Measurements from ENCODE around the gene TSC22D4. TPM values are rescaled to one million over a fixed set of nuclear protein-coding genes. Genes with fewer than 3 reads are reported as not detected.
A peak's percentile ranks its signal among the peaks of the same experiment; 100 is the strongest.

Gene TSC22D4
- total RNA-seq, 2 experiments from 2014 or later = 92.6 to 94.2 TPM

DNA sequence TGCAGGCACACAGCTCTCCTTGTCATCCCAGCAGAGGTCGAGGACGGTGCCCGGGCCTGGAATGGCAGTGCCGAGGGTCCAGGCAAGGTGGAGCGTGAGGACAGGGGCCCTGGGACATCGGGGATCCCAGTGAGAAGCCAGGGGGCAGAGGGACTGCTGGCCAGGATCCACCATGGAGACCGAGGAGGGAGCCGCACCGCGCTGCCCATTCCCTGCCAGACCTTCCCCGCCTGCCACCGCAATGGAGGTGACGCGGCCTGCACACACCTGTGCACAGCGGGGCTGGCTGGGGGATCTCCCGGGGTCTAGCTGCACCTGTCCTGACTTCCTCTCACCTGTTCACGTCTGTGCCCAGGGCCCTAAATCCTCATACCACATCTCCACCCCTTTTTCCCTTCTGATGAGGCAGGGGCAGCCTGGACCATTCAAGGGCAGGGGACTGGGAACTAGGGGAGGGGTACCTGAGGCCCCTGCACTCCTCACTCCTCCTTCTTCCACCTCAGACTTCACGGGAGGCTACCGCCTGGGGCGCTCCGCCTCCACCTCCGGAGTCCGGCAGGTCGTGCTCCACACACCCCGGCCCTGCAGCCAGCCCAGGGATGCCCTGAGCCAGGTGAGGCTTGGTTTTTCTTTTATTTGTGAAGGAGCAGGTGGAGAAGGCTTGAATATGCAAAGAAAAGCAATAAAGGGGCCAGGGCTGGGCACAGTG lies 11.6 kb upstream of the TSC22D4 start:
- Mint-ChIP-seq H3K9me3 (no peaks in the 10 kb centered on the region), H3K27ac (no peak overlapping the region), H3K27me3 (no peaks in the 10 kb centered on the region), H3K4me1 (ENCODE audit: low read depth) (peaks cover 8% of the 10 kb centered on the region), H3K4me3 (no peak overlapping the region), H3K36me3 (ENCODE audit: low read depth) (no peaks in the 10 kb centered on the region)
- no peak for ATAC-seq
- POLR2A ChIA-PET = no interaction called here
- intact Hi-C loops (cut with micrococcal nuclease) = no loop called here
- no peak for DNase-seq
- TF ChIP-seq, protein P1, sequence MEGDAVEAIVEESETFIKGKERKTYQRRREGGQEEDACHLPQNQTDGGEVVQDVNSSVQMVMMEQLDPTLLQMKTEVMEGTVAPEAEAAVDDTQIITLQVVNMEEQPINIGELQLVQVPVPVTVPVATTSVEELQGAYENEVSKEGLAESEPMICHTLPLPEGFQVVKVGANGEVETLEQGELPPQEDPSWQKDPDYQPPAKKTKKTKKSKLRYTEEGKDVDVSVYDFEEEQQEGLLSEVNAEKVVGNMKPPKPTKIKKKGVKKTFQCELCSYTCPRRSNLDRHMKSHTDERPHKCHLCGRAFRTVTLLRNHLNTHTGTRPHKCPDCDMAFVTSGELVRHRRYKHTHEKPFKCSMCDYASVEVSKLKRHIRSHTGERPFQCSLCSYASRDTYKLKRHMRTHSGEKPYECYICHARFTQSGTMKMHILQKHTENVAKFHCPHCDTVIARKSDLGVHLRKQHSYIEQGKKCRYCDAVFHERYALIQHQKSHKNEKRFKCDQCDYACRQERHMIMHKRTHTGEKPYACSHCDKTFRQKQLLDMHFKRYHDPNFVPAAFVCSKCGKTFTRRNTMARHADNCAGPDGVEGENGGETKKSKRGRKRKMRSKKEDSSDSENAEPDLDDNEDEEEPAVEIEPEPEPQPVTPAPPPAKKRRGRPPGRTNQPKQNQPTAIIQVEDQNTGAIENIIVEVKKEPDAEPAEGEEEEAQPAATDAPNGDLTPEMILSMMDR (IDR thresholded peaks at IDR 0.05) = no peak
- CTCF ChIA-PET = interaction anchor here (0.6 to 2.4 kb wide), 3 partner anchors 21 to 78 kb away, joined by 3 to 6 read pairs (median 4); no protein-coding TSS in a partner anchor

DNA sequence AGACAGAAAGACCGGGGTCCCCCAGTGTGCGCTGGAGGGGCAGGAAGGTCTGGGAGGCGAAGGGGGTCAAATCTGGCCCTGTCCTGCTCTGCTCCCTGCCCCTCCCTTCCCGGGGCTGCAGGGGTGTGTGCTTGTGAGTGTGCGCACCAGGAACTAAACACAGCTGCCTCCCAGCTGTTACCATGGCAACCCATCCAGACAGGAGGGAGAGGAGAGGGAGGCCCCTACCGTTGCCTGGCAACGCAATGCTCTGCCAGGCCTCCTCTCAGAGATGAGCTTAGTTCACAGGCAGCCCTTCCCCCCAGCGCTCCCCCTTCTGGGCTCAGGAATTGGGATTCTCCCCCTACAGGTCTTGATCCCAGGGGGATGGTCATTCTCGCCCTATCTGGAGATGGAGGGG lies 10.8 kb upstream of the TSC22D4 start:
- DNase-seq = peak; percentile 69

DNA sequence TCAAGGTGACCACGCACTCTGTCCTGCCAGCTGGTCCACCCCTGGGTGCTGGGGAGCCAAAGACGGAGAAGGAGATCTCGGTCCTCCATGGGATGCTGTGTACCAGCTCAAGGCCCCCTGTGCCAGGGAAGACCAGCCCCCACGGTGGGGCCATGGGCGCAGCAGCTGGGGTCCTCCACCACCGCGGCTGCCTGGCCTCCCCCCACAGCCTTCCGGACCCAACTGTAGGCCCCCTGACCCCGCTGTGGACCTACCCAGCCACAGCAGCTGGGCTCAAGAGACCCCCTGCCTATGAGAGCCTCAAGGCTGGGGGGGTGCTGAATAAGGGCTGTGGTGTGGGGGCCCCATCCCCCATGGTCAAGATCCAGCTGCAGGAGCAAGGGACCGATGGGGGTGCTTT lies 10.1 kb upstream of the TSC22D4 start:
- POLR2A ChIA-PET = no interaction called here
- intact Hi-C loops (cut with micrococcal nuclease) = no loop called here
- no peaks in the 10 kb centered on the region for H3K9me3 Mint-ChIP-seq
- no peaks in the 10 kb centered on the region for H3K36me3 Mint-ChIP-seq (ENCODE audit: low read depth)
- peaks cover 9% of the 10 kb centered on the region for H3K4me1 Mint-ChIP-seq (ENCODE audit: low read depth)
- TF ChIP-seq, protein P1 (IDR thresholded peaks at IDR 0.05) = no peak
- H3K27me3 Mint-ChIP-seq = no peaks in the 10 kb centered on the region
- CTCF ChIA-PET = interaction anchor here (2.4 kb wide), 1 partner anchor 20 kb away, joined by 6 read pairs; no protein-coding TSS in a partner anchor
- H3K27ac Mint-ChIP-seq = no peak overlapping the region
- DNase-seq = no peak
- H3K4me3 Mint-ChIP-seq = no peak overlapping the region
- ATAC-seq = no peak

More for the DNA sequence above, 10.8 kb upstream of the TSC22D4 start:
- H3K9me3 Mint-ChIP-seq = no peaks in the 10 kb centered on the region
- no peak overlapping the region for H3K27ac Mint-ChIP-seq
- intact Hi-C loops (cut with micrococcal nuclease) = no loop called here
- no peak overlapping the region for H3K4me3 Mint-ChIP-seq
- CTCF ChIA-PET = interaction anchor here (0.6 to 2.4 kb wide), 2 partner anchors 21 to 79 kb away, joined by 4 to 6 read pairs; no protein-coding TSS in a partner anchor
- peaks cover 9% of the 10 kb centered on the region for H3K4me1 Mint-ChIP-seq (ENCODE audit: low read depth)
- H3K27me3 Mint-ChIP-seq = no peaks in the 10 kb centered on the region
- H3K36me3 Mint-ChIP-seq (ENCODE audit: low read depth) = no peaks in the 10 kb centered on the region
- POLR2A ChIA-PET = no interaction called here
- TF ChIP-seq, protein P1 (IDR thresholded peaks at IDR 0.05) = no peak
- ATAC-seq = peak; percentile 21

DNA sequence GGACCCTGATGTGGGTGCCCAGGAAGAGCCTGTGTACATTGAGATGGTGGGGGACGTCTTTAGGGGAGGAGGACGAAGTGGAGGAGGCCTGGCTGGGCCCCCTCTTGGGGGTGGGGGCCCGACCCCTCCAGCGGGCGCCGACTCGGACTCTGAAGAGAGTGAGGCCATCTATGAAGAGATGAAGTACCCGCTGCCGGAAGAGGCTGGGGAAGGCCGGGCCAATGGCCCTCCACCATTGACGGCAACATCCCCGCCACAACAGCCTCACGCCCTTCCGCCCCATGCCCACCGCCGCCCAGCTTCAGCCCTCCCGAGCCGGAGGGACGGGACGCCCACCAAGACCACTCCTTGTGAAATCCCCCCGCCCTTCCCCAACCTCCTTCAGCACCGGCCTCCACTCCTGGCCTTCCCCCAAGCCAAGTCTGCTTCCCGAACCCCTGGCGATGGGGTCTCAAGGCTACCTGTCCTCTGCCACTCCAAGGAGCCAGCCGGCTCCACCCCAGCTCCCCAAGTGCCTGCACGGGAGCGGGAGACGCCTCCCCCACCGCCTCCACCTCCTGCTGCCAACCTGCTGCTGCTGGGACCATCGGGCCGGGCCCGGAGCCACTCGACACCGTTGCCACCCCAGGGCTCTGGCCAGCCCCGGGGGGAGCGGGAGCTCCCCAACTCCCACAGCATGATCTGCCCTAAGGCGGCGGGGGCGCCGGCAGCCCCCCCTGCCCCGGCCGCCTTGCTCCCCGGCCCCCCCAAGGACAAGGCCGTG lies 9.5 kb upstream of the TSC22D4 start:
- no peak overlapping the region for H3K27ac Mint-ChIP-seq
- POLR2A ChIA-PET = no interaction called here
- H3K9me3 Mint-ChIP-seq = no peaks in the 10 kb centered on the region

More for the DNA sequence above, 9.5 kb upstream of the TSC22D4 start:
- ATAC-seq (no peak), DNase-seq (no peak)
- TF ChIP-seq, protein P1 (IDR thresholded peaks at IDR 0.05) = no peak
- no peak overlapping the region for H3K4me3 Mint-ChIP-seq
- H3K27me3 Mint-ChIP-seq = no peaks in the 10 kb centered on the region
- intact Hi-C loops (cut with micrococcal nuclease) = no loop called here
- no peaks in the 10 kb centered on the region for H3K36me3 Mint-ChIP-seq (ENCODE audit: low read depth)
- CTCF ChIA-PET = interaction anchor here (1.5 to 2.4 kb wide), 2 partner anchors 11 to 19 kb away, joined by 3 to 6 read pairs; no protein-coding TSS in a partner anchor
- H3K4me1 Mint-ChIP-seq (ENCODE audit: low read depth) = peaks cover 7% of the 10 kb centered on the region

All from activated CD8-positive, alpha-beta T cell treated with anti-CD3 and anti-CD28 coated beads for 36 hours (primary cell).